Panc1 (cell line): ENCODE measurements around the gene C1orf159.

Experiments used
- SIN3A ChIP-seq: IDR thresholded peaks from 2 replicates; pipeline ENCODE4 v1.6.1; 2012; ENCODE audit warnings: low read depth, mild to moderate bottlenecking, low read length, moderate library complexity, borderline replicate concordance; ENCODE audit not compliant: insufficient read depth
- TF ChIP-seq, protein P1 (sequence below): fragments of 450-650 bp; IDR thresholded peaks from 2 replicates; pipeline ENCODE4 v1.5.1; 2017; ENCODE audit warnings: mild to moderate bottlenecking

DNA sequence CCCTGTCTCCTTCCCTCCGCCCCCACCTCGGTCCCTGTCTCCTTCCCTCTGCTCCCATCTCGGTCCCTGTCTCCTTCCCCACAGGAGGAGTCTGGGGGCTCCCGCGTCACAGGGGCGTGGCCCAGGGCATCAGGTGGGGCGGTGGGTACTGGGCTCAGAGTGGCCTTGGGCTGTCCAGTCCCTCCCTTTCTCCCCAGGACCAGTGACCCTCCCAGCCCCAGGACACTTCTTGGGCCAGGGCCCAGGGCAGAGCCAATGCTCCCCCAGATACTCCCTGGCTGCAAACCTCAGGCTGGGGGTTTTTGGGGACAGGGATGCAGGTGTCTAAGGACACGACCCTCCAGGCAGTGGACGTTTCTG is 35.0 kb downstream of the C1orf159 start:
- TF ChIP-seq, protein P1, sequence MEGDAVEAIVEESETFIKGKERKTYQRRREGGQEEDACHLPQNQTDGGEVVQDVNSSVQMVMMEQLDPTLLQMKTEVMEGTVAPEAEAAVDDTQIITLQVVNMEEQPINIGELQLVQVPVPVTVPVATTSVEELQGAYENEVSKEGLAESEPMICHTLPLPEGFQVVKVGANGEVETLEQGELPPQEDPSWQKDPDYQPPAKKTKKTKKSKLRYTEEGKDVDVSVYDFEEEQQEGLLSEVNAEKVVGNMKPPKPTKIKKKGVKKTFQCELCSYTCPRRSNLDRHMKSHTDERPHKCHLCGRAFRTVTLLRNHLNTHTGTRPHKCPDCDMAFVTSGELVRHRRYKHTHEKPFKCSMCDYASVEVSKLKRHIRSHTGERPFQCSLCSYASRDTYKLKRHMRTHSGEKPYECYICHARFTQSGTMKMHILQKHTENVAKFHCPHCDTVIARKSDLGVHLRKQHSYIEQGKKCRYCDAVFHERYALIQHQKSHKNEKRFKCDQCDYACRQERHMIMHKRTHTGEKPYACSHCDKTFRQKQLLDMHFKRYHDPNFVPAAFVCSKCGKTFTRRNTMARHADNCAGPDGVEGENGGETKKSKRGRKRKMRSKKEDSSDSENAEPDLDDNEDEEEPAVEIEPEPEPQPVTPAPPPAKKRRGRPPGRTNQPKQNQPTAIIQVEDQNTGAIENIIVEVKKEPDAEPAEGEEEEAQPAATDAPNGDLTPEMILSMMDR: no peak
- no peak for TF ChIP-seq SIN3A
